K562 (cell line): ENCODE measurements around the gene GAD1. TPM values are rescaled to one million over a fixed set of nuclear protein-coding genes. Genes with fewer than 3 reads are reported as not detected.

Experiments
- ATF7 ChIP-seq: fragments of 450-650 bp; IDR thresholded peaks from 2 replicates; pipeline ENCODE4 v1.7.1; 2014; ENCODE audit warnings: mild to moderate bottlenecking, moderate library complexity
- BCOR ChIP-seq: fragments of 450-650 bp; IDR thresholded peaks from 2 replicates; pipeline ENCODE4 v1.6.1; 2016
- CXXC5 ChIP-seq: fragments of 250-450 bp; sonication (Bioruptor Pico); IDR thresholded peaks from 2 replicates; pipeline ENCODE4 v1.8.0; 2022; ENCODE audit warnings: inconsistent platforms, mild to moderate bottlenecking, moderate library complexity
- EP400 ChIP-seq: fragments of 450-650 bp; IDR thresholded peaks from 2 replicates; pipeline ENCODE4 v1.6.1; 2017; ENCODE audit warnings: antibody characterized with exemption, mild to moderate bottlenecking, moderate library complexity
- ETV1 ChIP-seq: fragments of 450-650 bp; conservative IDR thresholded peaks from 2 replicates; pipeline ENCODE4 v1.6.1; 2016; ENCODE audit warnings: missing genetic modification characterization, control low read depth, low read depth, missing compliant biosample characterization
- HEY1 ChIP-seq: fragments of 250-450 bp; sonication (Bioruptor Pico); IDR thresholded peaks from 2 replicates; pipeline ENCODE4 v1.5.0; 2020; ENCODE audit warnings: mild to moderate bottlenecking, moderate library complexity, borderline replicate concordance
- HMG20B ChIP-seq: fragments of 250-450 bp; sonication (Bioruptor Pico); IDR thresholded peaks from 2 replicates; pipeline ENCODE4 v1.5.0; 2021; ENCODE audit warnings: mild to moderate bottlenecking
- KLF6 ChIP-seq: fragments of 250-450 bp; sonication (Bioruptor Pico); IDR thresholded peaks from 2 replicates; pipeline ENCODE4 v1.4.0; 2020; ENCODE audit warnings: mild to moderate bottlenecking, moderate library complexity, borderline replicate concordance
- NCOR1 ChIP-seq: fragments of 450-650 bp; IDR thresholded peaks from 2 replicates; pipeline ENCODE4 v1.6.1; 2016; ENCODE audit warnings: mild to moderate bottlenecking, moderate library complexity
- NFRKB ChIP-seq: fragments of 450-650 bp; IDR thresholded peaks from 2 replicates; pipeline ENCODE4 v1.6.1; 2016; ENCODE audit warnings: low read depth
- NFXL1 ChIP-seq: fragments of 450-650 bp; formaldehyde crosslinking; IDR thresholded peaks from 2 replicates; pipeline ENCODE4 v1.4.0; 2021; ENCODE audit warnings: mild to moderate bottlenecking
- PHB2 ChIP-seq: fragments of 450-650 bp; IDR thresholded peaks from 2 replicates; pipeline ENCODE4 v1.6.1; 2017; ENCODE audit warnings: low read depth
- PHF20 ChIP-seq: fragments of 450-650 bp; IDR thresholded peaks from 2 replicates; pipeline ENCODE4 v1.6.1; 2018; ENCODE audit not compliant: partially characterized antibody
- PHTF2 ChIP-seq: fragments of 250-450 bp; sonication (Bioruptor Pico); IDR thresholded peaks from 2 replicates; pipeline ENCODE4 v1.5.0; 2021; ENCODE audit warnings: mild to moderate bottlenecking
- POLR3A ChIP-seq: IDR thresholded peaks from 2 replicates; pipeline ENCODE4 v1.6.1; 2011; ENCODE audit warnings: borderline replicate concordance, mild to moderate bottlenecking, moderate library complexity; ENCODE audit not compliant: insufficient read length, insufficient read depth; ENCODE audit errors: extremely low read depth
- RBM34 ChIP-seq: fragments of 200-400 bp; formaldehyde crosslinking; IDR thresholded peaks from 2 replicates; pipeline ENCODE4 v1.6.1; 2018; ENCODE audit warnings: low read length, borderline replicate concordance; ENCODE audit not compliant: insufficient read depth
- RNF2 ChIP-seq: sonication (generic); IDR thresholded peaks from 2 replicates; pipeline ENCODE4 v1.6.1; 2016
- SRF ChIP-seq, 2 experiments: fragments of 250-450, 450-650 bp in 1 of 2; sonication (Bioruptor Pico) in 1 of 2; sonication (generic) in 1 of 2; formaldehyde crosslinking; IDR thresholded peaks; 2 replicates each; pipeline versions ENCODE4 v1.5.0 to v1.5.1; 2020 to 2022; ENCODE audit warnings: mild to moderate bottlenecking in 1 of 2, missing genetic modification reagents in 1 of 2
- WHSC1 ChIP-seq: IDR thresholded peaks from one replicate; pipeline ENCODE4 v1.6.1; 2012; ENCODE audit warnings: low read length, control low read depth, inconsistent platforms
- ZNF282 ChIP-seq: sonication (generic); formaldehyde crosslinking; IDR thresholded peaks from 2 replicates; pipeline ENCODE4 v1.8.1; 2023; ENCODE audit warnings: missing genetic modification reagents
- polyA plus RNA-seq, 8 experiments: library from polyadenylated mRNA; depleted of rRNA in 4 of 8; stranded (reverse) in 5 of 8; unstranded in 3 of 8; fragments of >200 nt; fragmentation: Nextera tagmentation in 2 of 8; fragmentation: Illumina TruSeq in 1 of 8; extraction: Ambion mirVana in 2 of 8; extraction: Trizol in 1 of 8; gene quantifications; 2 replicates each; pipeline versions ENCODE4 v1.2.1 to v1.2.3, GENCODE V29; 2011 to 2014; ENCODE audit warnings: inconsistent platforms in 1 of 8, missing spikeins in 1 of 8
- total RNA-seq, 7 experiments: library from RNA; depleted of rRNA in 6 of 7; stranded (reverse); fragments of >200 nt in 6 of 7; fragmentation: Illumina TruSeq in 2 of 7; extraction: Trizol in 2 of 7; gene quantifications; 2 replicates each; pipeline versions ENCODE4 v1.2.1 to v1.2.3, GENCODE V29; 2011 to 2021; ENCODE audit warnings: low replicate concordance in 1 of 7
- TF ChIP-seq, protein P1 (sequence below): sonication (generic); formaldehyde crosslinking; IDR thresholded peaks from 2 replicates; pipeline ENCODE4 v1.8.0; 2022; ENCODE audit warnings: missing genetic modification reagents, mild to moderate bottlenecking, borderline replicate concordance
- TF ChIP-seq, protein P2 (sequence below): fragments of 250-450 bp; sonication (Bioruptor Pico); IDR thresholded peaks from 2 replicates; pipeline ENCODE4 v1.8.0; 2022; ENCODE audit warnings: moderate library complexity, mild to moderate bottlenecking, inconsistent platforms
- TF ChIP-seq, protein P3 (sequence below): fragments of 450-650 bp; formaldehyde crosslinking; IDR thresholded peaks from 2 replicates; pipeline ENCODE4 v1.4.0; 2020; ENCODE audit warnings: mild to moderate bottlenecking, mixed read lengths
- TF ChIP-seq, protein P4 (sequence below): sonication (generic); formaldehyde crosslinking; IDR thresholded peaks from 2 replicates; pipeline ENCODE4 v1.8.1; 2023; ENCODE audit warnings: mild to moderate bottlenecking, missing genetic modification reagents

The GAD1 gene
- total and polyA plus RNA-seq, 9 of the 15 experiments (the other 6 are each of a cell fraction or from before 2014, with no cell fraction given): 2.7 to 29.1 (median 15.7) TPM

DNA sequence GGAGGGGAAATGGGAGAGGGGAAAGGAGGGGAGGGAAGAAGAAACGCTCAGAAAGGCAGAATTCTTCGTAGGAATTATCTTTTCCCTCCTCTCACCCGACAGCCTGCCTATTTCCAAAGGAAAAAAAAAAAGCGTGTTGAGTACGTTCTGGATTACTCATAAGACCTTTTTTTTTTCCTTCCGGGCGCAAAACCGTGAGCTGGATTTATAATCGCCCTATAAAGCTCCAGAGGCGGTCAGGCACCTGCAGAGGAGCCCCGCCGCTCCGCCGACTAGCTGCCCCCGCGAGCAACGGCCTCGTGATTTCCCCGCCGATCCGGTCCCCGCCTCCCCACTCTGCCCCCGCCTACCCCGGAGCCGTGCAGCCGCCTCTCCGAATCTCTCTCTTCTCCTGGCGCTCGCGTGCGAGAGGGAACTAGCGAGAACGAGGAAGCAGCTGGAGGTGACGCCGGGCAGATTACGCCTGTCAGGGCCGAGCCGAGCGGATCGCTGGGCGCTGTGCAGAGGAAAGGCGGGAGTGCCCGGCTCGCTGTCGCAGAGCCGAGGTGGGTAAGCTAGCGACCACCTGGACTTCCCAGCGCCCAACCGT lies at the start of gene GAD1 (continued):
- TF ChIP-seq, protein P1, sequence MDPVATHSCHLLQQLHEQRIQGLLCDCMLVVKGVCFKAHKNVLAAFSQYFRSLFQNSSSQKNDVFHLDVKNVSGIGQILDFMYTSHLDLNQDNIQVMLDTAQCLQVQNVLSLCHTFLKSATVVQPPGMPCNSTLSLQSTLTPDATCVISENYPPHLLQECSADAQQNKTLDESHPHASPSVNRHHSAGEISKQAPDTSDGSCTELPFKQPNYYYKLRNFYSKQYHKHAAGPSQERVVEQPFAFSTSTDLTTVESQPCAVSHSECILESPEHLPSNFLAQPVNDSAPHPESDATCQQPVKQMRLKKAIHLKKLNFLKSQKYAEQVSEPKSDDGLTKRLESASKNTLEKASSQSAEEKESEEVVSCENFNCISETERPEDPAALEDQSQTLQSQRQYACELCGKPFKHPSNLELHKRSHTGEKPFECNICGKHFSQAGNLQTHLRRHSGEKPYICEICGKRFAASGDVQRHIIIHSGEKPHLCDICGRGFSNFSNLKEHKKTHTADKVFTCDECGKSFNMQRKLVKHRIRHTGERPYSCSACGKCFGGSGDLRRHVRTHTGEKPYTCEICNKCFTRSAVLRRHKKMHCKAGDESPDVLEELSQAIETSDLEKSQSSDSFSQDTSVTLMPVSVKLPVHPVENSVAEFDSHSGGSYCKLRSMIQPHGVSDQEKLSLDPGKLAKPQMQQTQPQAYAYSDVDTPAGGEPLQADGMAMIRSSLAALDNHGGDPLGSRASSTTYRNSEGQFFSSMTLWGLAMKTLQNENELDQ (CRISPR knock-in tag): no peak
- TF ChIP-seq HEY1 (CRISPR knock-in tag) (no peak), POLR3A (no peak), PHB2 (no peak), EP400 (peak; percentile 26; the same call in 1 of the 2 replicates), ETV1 (tag) (no peak), NFRKB (no peak), RBM34 (no peak), NCOR1 (no peak), ZNF282 (peak; percentile 45; the same call in 1 of the 2 replicates), PHTF2 (CRISPR knock-in tag) (no peak), RNF2 (peak; percentile 12; the same call in 1 of the 2 replicates), KLF6 (peak; percentile 33; the same call in 1 of the 2 replicates), CXXC5 (CRISPR knock-in tag) (peak; percentile 79), SRF (CRISPR knock-in tag; IDR thresholded peaks at IDR 0.05) (no peak), NFXL1 (CRISPR knock-in tag) (no peak), HMG20B (CRISPR knock-in tag) (no peak), BCOR (peak; percentile 71), ATF7 (no peak), PHF20 (no peak), WHSC1 (no peak)
- TF ChIP-seq, protein P2, sequence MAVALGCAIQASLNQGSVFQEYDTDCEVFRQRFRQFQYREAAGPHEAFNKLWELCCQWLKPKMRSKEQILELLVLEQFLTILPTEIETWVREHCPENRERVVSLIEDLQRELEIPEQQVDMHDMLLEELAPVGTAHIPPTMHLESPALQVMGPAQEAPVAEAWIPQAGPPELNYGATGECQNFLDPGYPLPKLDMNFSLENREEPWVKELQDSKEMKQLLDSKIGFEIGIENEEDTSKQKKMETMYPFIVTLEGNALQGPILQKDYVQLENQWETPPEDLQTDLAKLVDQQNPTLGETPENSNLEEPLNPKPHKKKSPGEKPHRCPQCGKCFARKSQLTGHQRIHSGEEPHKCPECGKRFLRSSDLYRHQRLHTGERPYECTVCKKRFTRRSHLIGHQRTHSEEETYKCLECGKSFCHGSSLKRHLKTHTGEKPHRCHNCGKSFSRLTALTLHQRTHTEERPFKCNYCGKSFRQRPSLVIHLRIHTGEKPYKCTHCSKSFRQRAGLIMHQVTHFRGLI: no peak
- TF ChIP-seq, protein P3, sequence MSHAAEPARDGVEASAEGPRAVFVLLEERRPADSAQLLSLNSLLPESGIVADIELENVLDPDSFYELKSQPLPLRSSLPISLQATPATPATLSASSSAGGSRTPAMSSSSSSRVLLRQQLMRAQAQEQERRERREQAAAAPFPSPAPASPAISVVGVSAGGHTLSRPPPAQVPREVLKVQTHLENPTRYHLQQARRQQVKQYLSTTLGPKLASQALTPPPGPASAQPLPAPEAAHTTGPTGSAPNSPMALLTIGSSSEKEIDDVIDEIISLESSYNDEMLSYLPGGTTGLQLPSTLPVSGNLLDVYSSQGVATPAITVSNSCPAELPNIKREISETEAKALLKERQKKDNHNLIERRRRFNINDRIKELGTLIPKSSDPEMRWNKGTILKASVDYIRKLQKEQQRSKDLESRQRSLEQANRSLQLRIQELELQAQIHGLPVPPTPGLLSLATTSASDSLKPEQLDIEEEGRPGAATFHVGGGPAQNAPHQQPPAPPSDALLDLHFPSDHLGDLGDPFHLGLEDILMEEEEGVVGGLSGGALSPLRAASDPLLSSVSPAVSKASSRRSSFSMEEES (CRISPR knock-in tag): no peak
- TF ChIP-seq, protein P4, sequence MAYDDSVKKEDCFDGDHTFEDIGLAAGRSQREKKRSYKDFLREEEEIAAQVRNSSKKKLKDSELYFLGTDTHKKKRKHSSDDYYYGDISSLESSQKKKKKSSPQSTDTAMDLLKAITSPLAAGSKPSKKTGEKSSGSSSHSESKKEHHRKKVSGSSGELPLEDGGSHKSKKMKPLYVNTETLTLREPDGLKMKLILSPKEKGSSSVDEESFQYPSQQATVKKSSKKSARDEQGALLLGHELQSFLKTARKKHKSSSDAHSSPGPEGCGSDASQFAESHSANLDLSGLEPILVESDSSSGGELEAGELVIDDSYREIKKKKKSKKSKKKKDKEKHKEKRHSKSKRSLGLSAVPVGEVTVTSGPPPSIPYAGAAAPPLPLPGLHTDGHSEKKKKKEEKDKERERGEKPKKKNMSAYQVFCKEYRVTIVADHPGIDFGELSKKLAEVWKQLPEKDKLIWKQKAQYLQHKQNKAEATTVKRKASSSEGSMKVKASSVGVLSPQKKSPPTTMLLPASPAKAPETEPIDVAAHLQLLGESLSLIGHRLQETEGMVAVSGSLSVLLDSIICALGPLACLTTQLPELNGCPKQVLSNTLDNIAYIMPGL (CRISPR knock-in tag): no peak
